A673 (cell line): Measurements from ENCODE around the gene PAQR5. TPM values are rescaled to one million over a fixed set of nuclear protein-coding genes. Genes with fewer than 3 reads are reported as not detected.
"Not testable (repeated sequence)": the region's sequence is repeated elsewhere in the genome, so short reads cannot be mapped to it uniquely, and the experiment has no call there.

Source experiments
- BruUV-seq: library from RNA; stranded (reverse); fragments of 400-500 nt; replicated peaks from 2 replicates; lab custom pipeline; 2021; lab: Mats Ljungman, UMichigan
- CTCF ChIA-PET: fragments of 300-600 bp; sonication (Branson Sonifier 250); formaldehyde crosslinking; loops from one replicate; lab custom pipeline; 2022; ENCODE audit warnings: antibody characterized with exemption; lab: Charles Lee
- POLR2A ChIA-PET: fragments of 300-600 bp; sonication (Branson Sonifier 250); formaldehyde crosslinking; loops from one replicate; lab custom pipeline; 2022; ENCODE audit warnings: antibody characterized with exemption; ENCODE audit not compliant: low non-redundant PET; lab: Charles Lee
- DNase-seq: peaks from one replicate; pipeline ENCODE4 v3.0.0-alpha.2; 2015; ENCODE audit warnings: low spot score
- H3K27ac ChIP-seq: fragments of 200-600 bp; sonication (generic); 2 replicates; pipeline ENCODE4 v1.5.1; 2016; ENCODE audit warnings: mixed run types, low read depth, mild to moderate bottlenecking, mixed read lengths, antibody characterized with exemption, low read length; ENCODE audit not compliant: poor library complexity, severe bottlenecking
- H3K27me3 ChIP-seq: fragments of 200-600 bp; sonication (generic); replicated peaks from 2 replicates; pipeline ENCODE4 v1.6.1; 2017; ENCODE audit warnings: mixed run types, low read depth, mild to moderate bottlenecking, mixed read lengths, antibody characterized with exemption, low read length; ENCODE audit not compliant: insufficient read depth, poor library complexity
- H3K36me3 ChIP-seq: fragments of 200-600 bp; sonication (generic); 2 replicates; pipeline ENCODE4 v1.6.1; 2016; ENCODE audit warnings: mixed run types, mild to moderate bottlenecking, mixed read lengths, antibody characterized with exemption, low read length; ENCODE audit not compliant: insufficient read depth, poor library complexity, severe bottlenecking
- H3K4me1 ChIP-seq: fragments of 200-600 bp; sonication (generic); 2 replicates; pipeline ENCODE4 v1.6.1; 2017; ENCODE audit warnings: mixed run types, mild to moderate bottlenecking, mixed read lengths, antibody characterized with exemption, low read length; ENCODE audit not compliant: insufficient read depth, poor library complexity, severe bottlenecking
- H3K4me3 ChIP-seq: fragments of 200-600 bp; sonication (generic); 2 replicates; pipeline ENCODE4 v1.5.1; 2016; ENCODE audit warnings: low read depth, mixed run types, mild to moderate bottlenecking, mixed read lengths, low read length; ENCODE audit not compliant: poor library complexity, severe bottlenecking
- H3K9me3 ChIP-seq: fragments of 200-600 bp; sonication (generic); 2 replicates; pipeline ENCODE4 v1.6.1; 2016; ENCODE audit warnings: mixed run types, low read depth, mild to moderate bottlenecking, mixed read lengths, antibody characterized with exemption, low read length; ENCODE audit not compliant: poor library complexity, severe bottlenecking
- CTCF ChIP-seq: fragments of 300-800, 200-600 bp; sonication (generic); conservative IDR thresholded peaks from 2 replicates; pipeline ENCODE4 v1.5.1; 2017; ENCODE audit warnings: low read depth, mild to moderate bottlenecking, antibody characterized with exemption, low read length, moderate library complexity, mixed read lengths
- EZH2 ChIP-seq: fragments of 200-600 bp; sonication (generic); IDR thresholded peaks from 2 replicates; pipeline ENCODE4 v1.6.1; 2017; ENCODE audit warnings: borderline replicate concordance, low read depth, mild to moderate bottlenecking, mixed read lengths, antibody characterized with exemption, low read length; ENCODE audit not compliant: poor library complexity, severe bottlenecking
- intact Hi-C: fragments of 100-400 bp; cut with micrococcal nuclease; formaldehyde crosslinking; loops from one replicate; pipeline ENCODE4 v1.10.0; 2022; ENCODE audit not compliant: unreplicated experiment
- total RNA-seq: library from RNA; stranded (reverse); gene quantifications from 2 replicates; pipeline ENCODE4 v1.2.3, GENCODE V29; 2021

Gene PAQR5
- total RNA-seq, 1 experiment from 2014 or later = 19.1 TPM

DNA sequence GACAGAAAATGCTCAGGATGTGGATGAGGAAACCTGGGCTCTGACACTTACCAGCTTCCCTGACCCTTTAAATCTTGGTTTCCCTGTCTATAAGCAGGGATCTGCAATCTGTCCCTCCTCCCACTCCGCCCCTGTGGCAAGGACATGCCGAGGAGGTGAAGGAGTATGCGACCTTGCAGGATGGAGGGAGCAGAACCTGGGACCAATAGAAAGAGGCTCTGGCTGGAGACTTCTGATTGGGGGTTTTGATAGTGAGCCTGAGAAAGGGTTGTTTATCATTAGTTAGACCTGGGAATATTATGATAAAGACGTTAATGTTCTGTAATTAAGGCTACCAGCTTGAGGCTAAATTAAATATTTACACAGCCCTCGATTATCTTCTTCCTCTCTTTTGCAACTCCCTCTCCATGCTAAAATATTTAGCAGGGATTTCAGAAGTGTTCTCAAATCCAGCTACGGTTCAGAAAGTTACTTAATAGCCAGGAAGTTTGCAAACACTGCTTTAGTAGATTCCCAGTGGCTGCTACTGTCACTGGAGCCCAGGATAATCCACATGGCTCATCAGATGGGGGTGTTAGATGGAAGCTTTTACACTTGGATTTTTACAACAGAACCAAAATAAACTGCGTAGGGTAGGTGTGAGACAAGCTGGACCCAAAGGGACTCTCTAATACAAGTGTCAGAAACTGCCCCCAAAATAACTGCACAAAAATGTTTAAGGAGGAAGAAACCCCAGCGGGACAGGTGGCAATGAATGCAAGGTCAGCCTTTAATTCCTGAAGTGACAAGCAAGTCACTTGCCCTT lies 9.2 kb upstream of the PAQR5 start:
- CTCF ChIA-PET = no interaction called here
- DNase-seq = no peak

DNA sequence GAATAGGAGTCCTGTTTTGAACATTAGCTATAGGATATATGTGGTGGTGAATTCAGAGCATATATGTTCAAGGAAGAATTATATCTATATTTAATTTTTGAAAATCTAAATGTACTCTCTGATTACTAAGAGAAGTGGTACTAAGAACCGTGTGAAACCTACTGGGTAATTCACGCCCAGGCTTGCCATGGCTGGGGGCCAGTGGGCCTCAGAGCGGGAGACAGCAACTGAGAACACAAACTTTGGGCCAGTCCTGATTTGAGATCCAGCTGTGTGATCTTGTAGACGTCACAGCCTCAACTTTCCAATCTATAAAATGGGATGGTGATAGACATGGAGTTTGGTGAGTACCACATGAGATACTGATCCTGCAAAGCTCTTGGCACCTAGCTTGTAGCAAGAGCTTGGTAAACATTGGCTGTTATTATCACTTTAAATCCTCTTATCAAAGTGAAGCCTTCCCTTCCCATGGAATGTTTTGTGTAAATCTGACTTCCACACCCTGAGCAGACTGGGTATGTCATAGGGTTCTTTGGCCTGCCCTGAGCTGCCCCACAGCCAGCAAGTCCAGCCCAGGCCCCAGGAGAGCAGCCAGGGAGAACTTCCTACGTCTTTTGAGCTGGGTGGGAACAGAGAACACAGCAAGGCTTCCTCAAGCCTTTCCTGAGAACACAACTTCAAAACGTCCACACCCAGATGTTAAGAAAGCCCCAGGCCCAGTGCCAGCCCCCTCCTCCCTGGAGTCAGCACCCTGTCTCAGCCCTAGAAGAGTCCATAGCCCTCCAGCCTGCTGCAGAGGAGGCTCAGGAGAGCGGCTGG lies 8.2 kb upstream of the PAQR5 start:
- no peak for DNase-seq
- BruUV-seq = no TSS peak
- H3K27me3 ChIP-seq = no peaks in the 10 kb centered on the region
- ChIA-PET CTCF (no interaction called here), POLR2A (no interaction called here)
- H3K4me3 ChIP-seq = no peak overlapping the region
- intact Hi-C loops = no loop called here
- H3K9me3 ChIP-seq = no peaks in the 10 kb centered on the region
- no peak overlapping the region for H3K27ac ChIP-seq
- H3K36me3 ChIP-seq = no peaks in the 10 kb centered on the region
- H3K4me1 ChIP-seq = peaks cover 14% of the 10 kb centered on the region
- no peak for TF ChIP-seq CTCF
- TF ChIP-seq EZH2 = no peak

More for the DNA sequence above, 9.2 kb upstream of the PAQR5 start:
- Histone ChIP-seq H3K9me3 (no peaks in the 10 kb centered on the region), H3K4me1 (peaks cover 14% of the 10 kb centered on the region), H3K36me3 (no peaks in the 10 kb centered on the region), H3K27ac (no peak overlapping the region), H3K27me3 (no peaks in the 10 kb centered on the region), H3K4me3 (no peak overlapping the region)
- POLR2A ChIA-PET = no interaction called here
- intact Hi-C loops = no loop called here
- no TSS peak for BruUV-seq
- TF ChIP-seq CTCF (no peak), EZH2 (no peak)

GRCh38 chr15:69291651-69292050 lies 7.1 kb upstream of the PAQR5 start:
- BruUV-seq, intact Hi-C loops, DNase-seq, H3K27ac ChIP-seq, H3K36me3 ChIP-seq, H3K9me3 ChIP-seq, H3K27me3 ChIP-seq, CTCF ChIA-PET, H3K4me3 ChIP-seq, POLR2A ChIA-PET: not testable (repeated sequence)
- peaks cover 14% of the 10 kb centered on the region for H3K4me1 ChIP-seq
